OCI-LY7 (cell line): Measurements from ENCODE around the gene FAM186B. TPM values are rescaled to one million over a fixed set of nuclear protein-coding genes. Genes with fewer than 3 reads are reported as not detected.

Experiments
- BruUV-seq: library from RNA; stranded (reverse); fragments of 400-500 nt; replicated peaks from 2 replicates; lab custom pipeline; 2021; lab: Mats Ljungman, UMichigan
- CTCF ChIA-PET: fragments of 300-600 bp; sonication (Branson Sonifier 250); formaldehyde crosslinking; loops from one replicate; lab custom pipeline; 2022; ENCODE audit warnings: antibody characterized with exemption; ENCODE audit not compliant: unreplicated experiment; lab: Charles Lee
- POLR2A ChIA-PET: fragments of 300-600 bp; sonication (Branson Sonifier 250); formaldehyde crosslinking; loops from one replicate; lab custom pipeline; 2022; ENCODE audit warnings: antibody characterized with exemption; lab: Charles Lee
- DNase-seq: peaks from one replicate; pipeline ENCODE4 v3.0.0-alpha.2; 2015; ENCODE audit warnings: low spot score
- H2AFZ ChIP-seq: fragments of 200-600 bp; sonication (generic), shearing (Covaris generic); 2 replicates; pipeline ENCODE4 v1.6.1; 2014; ENCODE audit warnings: mild to moderate bottlenecking, antibody characterized with exemption, low read length, moderate library complexity
- H3K27ac ChIP-seq: fragments of 200-600 bp; sonication (generic); 2 replicates; pipeline ENCODE4 v1.5.1; 2014; ENCODE audit warnings: mixed run types, low read depth, mild to moderate bottlenecking, moderate library complexity, low read length, inconsistent platforms; ENCODE audit not compliant: poor library complexity, severe bottlenecking
- H3K36me3 ChIP-seq: fragments of 200-600 bp; sonication (generic); 2 replicates; pipeline ENCODE4 v1.6.1; 2014; ENCODE audit warnings: mild to moderate bottlenecking, antibody characterized with exemption, low read length, moderate library complexity, mixed read lengths; ENCODE audit not compliant: insufficient read depth
- H3K4me1 ChIP-seq: fragments of 200-600 bp; sonication (generic); 2 replicates; pipeline ENCODE4 v1.5.1; 2014; ENCODE audit warnings: mild to moderate bottlenecking, low read length; ENCODE audit not compliant: insufficient read depth, poor library complexity, severe bottlenecking
- H3K4me2 ChIP-seq: fragments of 200-600 bp; sonication (generic); 2 replicates; pipeline ENCODE4 v1.6.1; 2014; ENCODE audit warnings: mild to moderate bottlenecking, low read length
- H3K4me3 ChIP-seq: fragments of 200-600 bp; sonication (generic); 2 replicates; pipeline ENCODE4 v1.5.1; 2014; ENCODE audit warnings: mild to moderate bottlenecking, low read depth, low read length; ENCODE audit not compliant: poor library complexity, severe bottlenecking
- H3K79me2 ChIP-seq: fragments of 200-600 bp; sonication (generic); 2 replicates; pipeline ENCODE4 v1.6.1; 2016; ENCODE audit warnings: low read depth, mild to moderate bottlenecking, low read length, moderate library complexity, mixed read lengths; ENCODE audit not compliant: insufficient read depth
- H3K9me2 ChIP-seq: fragments of 200-600 bp; sonication (generic); 2 replicates; pipeline ENCODE4 v1.6.1; 2016; ENCODE audit warnings: mild to moderate bottlenecking, low read length, mixed read lengths; ENCODE audit not compliant: insufficient read depth
- H3K9me3 ChIP-seq: fragments of 200-600 bp; sonication (generic); 2 replicates; pipeline ENCODE4 v1.6.1; 2014; ENCODE audit warnings: mild to moderate bottlenecking, mixed run types, low read length, mixed read lengths
- H4K20me1 ChIP-seq: fragments of 200-600 bp; sonication (generic); 2 replicates; pipeline ENCODE4 v1.6.1; 2014; ENCODE audit warnings: mild to moderate bottlenecking, antibody characterized with exemption, low read length, moderate library complexity, mixed read lengths; ENCODE audit not compliant: insufficient read depth
- EZH2phosphoT487 ChIP-seq: fragments of 200-600 bp; sonication (generic); IDR thresholded peaks from 2 replicates; pipeline ENCODE4 v1.6.1; 2018; ENCODE audit warnings: low read depth, borderline replicate concordance, mild to moderate bottlenecking, mixed run types, antibody characterized with exemption, low read length, moderate library complexity, mixed read lengths
- intact Hi-C: fragments of 100-400 bp; cut with micrococcal nuclease; formaldehyde crosslinking; loops from one replicate; pipeline ENCODE4 v1.10.0; 2022; ENCODE audit not compliant: unreplicated experiment
- total RNA-seq, 2 experiments: library from RNA; depleted of rRNA in 1 of 2; stranded (reverse); fragments of >200 nt in 1 of 2; shearing (Covaris generic) in 1 of 2; gene quantifications; 2 replicates each; pipeline ENCODE4 v1.2.3, GENCODE V29; 2014 to 2022
- TF ChIP-seq, protein P1 (sequence below): fragments of 200-600 bp; sonication (generic); conservative IDR thresholded peaks from 2 replicates; pipeline ENCODE4 v1.5.1; 2014; ENCODE audit warnings: mild to moderate bottlenecking, antibody characterized with exemption, low read length, moderate library complexity, mixed read lengths

FAM186B gene
- total RNA-seq, 2 experiments from 2014 or later = 0.60 to 2.8 TPM

DNA sequence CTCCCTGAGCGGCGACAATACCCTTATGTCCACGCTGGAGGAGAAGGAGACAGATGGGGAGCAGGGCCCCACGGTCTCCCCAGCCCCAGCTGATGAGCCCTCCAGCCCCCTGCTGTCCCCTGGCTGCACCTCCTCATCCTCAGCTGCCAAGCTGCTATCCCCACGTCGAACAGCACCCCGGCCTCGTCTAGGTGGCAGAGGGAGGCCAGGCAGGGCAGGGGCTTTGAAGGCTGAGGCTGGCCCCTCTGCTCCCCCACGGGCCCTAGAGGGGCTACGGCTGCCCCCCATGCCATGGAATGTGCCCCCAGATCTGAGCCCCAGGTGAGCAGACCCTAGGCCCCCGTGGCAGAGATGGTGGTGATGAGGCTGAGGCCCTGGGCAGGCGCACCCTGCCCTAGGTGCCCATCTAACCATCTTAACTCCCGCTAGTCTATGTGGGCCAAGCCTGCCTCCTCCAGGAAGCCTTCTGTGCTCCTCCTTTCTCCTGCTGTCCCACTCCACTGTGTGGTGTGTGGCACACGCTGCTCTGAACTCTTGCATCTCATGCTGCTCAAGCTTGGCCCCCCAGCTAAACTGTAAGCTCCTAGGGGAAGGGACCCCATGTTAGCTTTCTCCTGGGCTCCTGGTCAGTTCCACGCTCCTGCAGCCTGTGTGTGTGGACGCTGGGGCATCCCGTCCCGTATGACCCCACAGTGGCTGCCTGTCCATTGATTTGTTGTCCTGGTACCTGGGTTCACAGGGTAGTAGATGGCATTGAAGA, 49.6 kb downstream of the FAM186B start:
- ChIA-PET POLR2A (interaction anchor here (1.1 kb wide), 1 partner anchor 8 kb away, joined by 3 read pairs; no protein-coding TSS in a partner anchor), CTCF (no interaction called here)
- BruUV-seq = no TSS peak

DNA sequence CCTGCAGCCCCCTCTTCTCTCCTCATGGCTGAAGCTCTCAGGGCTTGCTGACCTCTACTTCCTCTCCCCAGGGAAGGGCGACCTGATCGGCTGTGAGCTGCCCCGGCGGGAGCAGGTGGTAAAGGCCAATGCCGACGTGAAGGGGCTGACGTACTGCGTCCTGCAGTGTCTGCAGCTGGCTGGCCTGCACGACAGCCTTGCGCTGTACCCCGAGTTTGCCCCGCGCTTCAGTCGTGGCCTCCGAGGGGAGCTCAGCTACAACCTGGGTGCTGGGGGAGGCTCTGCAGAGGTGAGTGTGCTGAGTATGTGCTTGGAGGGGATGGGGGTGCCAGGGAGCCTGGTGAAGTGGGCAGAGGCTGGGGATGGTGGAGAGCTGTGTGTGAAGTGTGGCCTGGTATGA, 51.2 kb downstream of the FAM186B start:
- Histone ChIP-seq H3K9me2 (no peaks in the 10 kb centered on the region), H3K4me1 (peaks cover 19% of the 10 kb centered on the region), H2AFZ (no peak overlapping the region), H3K79me2 (no peaks in the 10 kb centered on the region), H3K27ac (no peak overlapping the region), H3K36me3 (peaks cover 29% of the 10 kb centered on the region), H3K4me3 (no peak overlapping the region), H3K9me3 (no peaks in the 10 kb centered on the region), H4K20me1 (no peaks in the 10 kb centered on the region), H3K4me2 (no peak overlapping the region)
- ChIA-PET POLR2A (interaction anchor here (0.7 to 1.5 kb wide), 3 partner anchors 11 to 331 kb away, joined by 3 to 5 read pairs (median 3); no protein-coding TSS in a partner anchor), CTCF (interaction anchor here (0.9 to 1.5 kb wide), 3 partner anchors 27 to 197 kb away, joined by 4 read pairs; no protein-coding TSS in a partner anchor)
- no TSS peak for BruUV-seq
- intact Hi-C loops = loop anchor here (5.0 kb wide), 1 partner anchor 68 kb away; the partner anchor contains the start of gene PRPF40B
- no peak for DNase-seq
- TF ChIP-seq, protein P1, sequence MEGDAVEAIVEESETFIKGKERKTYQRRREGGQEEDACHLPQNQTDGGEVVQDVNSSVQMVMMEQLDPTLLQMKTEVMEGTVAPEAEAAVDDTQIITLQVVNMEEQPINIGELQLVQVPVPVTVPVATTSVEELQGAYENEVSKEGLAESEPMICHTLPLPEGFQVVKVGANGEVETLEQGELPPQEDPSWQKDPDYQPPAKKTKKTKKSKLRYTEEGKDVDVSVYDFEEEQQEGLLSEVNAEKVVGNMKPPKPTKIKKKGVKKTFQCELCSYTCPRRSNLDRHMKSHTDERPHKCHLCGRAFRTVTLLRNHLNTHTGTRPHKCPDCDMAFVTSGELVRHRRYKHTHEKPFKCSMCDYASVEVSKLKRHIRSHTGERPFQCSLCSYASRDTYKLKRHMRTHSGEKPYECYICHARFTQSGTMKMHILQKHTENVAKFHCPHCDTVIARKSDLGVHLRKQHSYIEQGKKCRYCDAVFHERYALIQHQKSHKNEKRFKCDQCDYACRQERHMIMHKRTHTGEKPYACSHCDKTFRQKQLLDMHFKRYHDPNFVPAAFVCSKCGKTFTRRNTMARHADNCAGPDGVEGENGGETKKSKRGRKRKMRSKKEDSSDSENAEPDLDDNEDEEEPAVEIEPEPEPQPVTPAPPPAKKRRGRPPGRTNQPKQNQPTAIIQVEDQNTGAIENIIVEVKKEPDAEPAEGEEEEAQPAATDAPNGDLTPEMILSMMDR = no peak
- TF ChIP-seq EZH2phosphoT487 = no peak

More for the DNA sequence above, 49.6 kb downstream of the FAM186B start:
- no peak for TF ChIP-seq EZH2phosphoT487
- Histone ChIP-seq H3K9me2 (no peaks in the 10 kb centered on the region), H3K9me3 (no peaks in the 10 kb centered on the region), H3K4me1 (peaks cover 19% of the 10 kb centered on the region), H3K4me3 (no peak overlapping the region), H2AFZ (no peak overlapping the region), H3K4me2 (no peak overlapping the region), H3K36me3 (peaks cover 44% of the 10 kb centered on the region), H3K79me2 (no peaks in the 10 kb centered on the region), H4K20me1 (no peaks in the 10 kb centered on the region), H3K27ac (no peak overlapping the region)
- intact Hi-C loops = no loop called here
- no peak for DNase-seq

DNA sequence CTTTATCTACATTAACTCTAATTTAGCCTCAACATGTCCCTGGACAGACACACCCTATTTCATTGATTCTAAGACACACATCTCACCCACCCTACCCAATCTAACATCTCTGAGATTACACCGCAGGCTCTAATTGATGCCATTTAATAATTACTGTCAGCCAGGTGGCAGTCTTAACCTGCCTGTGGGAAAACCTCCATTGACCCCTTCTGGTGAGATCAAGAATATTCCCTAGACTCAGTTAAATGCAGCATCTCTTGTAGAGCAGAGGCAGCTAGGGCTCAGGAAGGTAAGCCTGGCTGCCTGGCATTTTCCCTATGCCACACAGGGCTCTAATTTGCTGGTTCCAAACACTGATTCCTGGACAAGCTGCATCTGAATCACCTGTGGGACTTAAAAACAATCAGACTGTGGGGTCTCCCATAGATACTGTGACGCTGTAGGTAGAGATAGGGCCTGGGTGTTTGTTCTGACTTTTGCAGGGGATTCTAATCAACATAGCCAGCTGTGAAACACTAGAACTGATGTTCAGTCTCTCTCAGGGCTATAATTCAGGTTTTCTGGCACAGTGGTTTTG, 51.8 kb downstream of the FAM186B start:
- Histone ChIP-seq H3K9me2 (no peaks in the 10 kb centered on the region), H3K36me3 (peaks cover 22% of the 10 kb centered on the region), H3K4me3 (no peak overlapping the region), H4K20me1 (no peaks in the 10 kb centered on the region), H2AFZ (no peak overlapping the region), H3K4me2 (no peak overlapping the region), H3K79me2 (no peaks in the 10 kb centered on the region), H3K9me3 (no peaks in the 10 kb centered on the region), H3K27ac (no peak overlapping the region), H3K4me1 (peaks cover 19% of the 10 kb centered on the region)
- BruUV-seq = no TSS peak
- intact Hi-C loops = loop anchor here (1.0 to 5.0 kb wide), 3 partner anchors 27 to 195 kb away; partner anchors contain the start of gene PRPF40B
- peak; percentile 81 for DNase-seq
- CTCF ChIA-PET = interaction anchor here (0.7 to 1.5 kb wide), 4 partner anchors 23 to 197 kb away, joined by 3 to 4 read pairs (median 4); no protein-coding TSS in a partner anchor
- POLR2A ChIA-PET = interaction anchor here (0.6 to 1.5 kb wide), 7 partner anchors 10 to 331 kb away, joined by 3 to 5 read pairs (median 3); partner anchors contain the start of gene TROAP
- no peak for TF ChIP-seq EZH2phosphoT487
- TF ChIP-seq, protein P1 = peak; percentile 94
